HEK293T (cell line): ENCODE data around the gene NRG3.
"Not testable (repeated sequence)": the region's sequence is repeated elsewhere in the genome, so short reads cannot be mapped to it uniquely, and the experiment has no call there.

Experiments
- CTCF ChIA-PET: fragments of 350-600 bp; formaldehyde crosslinking; extraction: SDS; loops from one replicate; lab custom pipeline; 2021; ENCODE audit warnings: antibody characterized with exemption, inconsistent platforms; lab: Yijun Ruan, JAX
- POLR2A ChIA-PET: fragments of 350-600 bp; formaldehyde crosslinking; extraction: SDS; loops from one replicate; lab custom pipeline; 2020; ENCODE audit warnings: antibody characterized with exemption, inconsistent platforms; lab: Yijun Ruan, JAX
- DNase-seq: peaks from one replicate; pipeline ENCODE4 v3.0.0; 2012; ENCODE audit warnings: mixed read lengths; ENCODE audit errors: extremely low spot score
- ARNT ChIP-seq: fragments of 450-650 bp; IDR thresholded peaks from 2 replicates; pipeline ENCODE4 v1.6.1; 2017; ENCODE audit warnings: mild to moderate bottlenecking
- BHLHE40 ChIP-seq: fragments of 450-650 bp; IDR thresholded peaks from 2 replicates; pipeline ENCODE4 v1.6.1; 2016; ENCODE audit warnings: mild to moderate bottlenecking, moderate library complexity, borderline replicate concordance
- CTBP1 ChIP-seq: fragments of 450-650 bp; IDR thresholded peaks from 2 replicates; pipeline ENCODE4 v1.6.1; 2016; ENCODE audit warnings: borderline replicate concordance
- ELF4 ChIP-seq: fragments of 450-650 bp; IDR thresholded peaks from 2 replicates; pipeline ENCODE4 v1.6.1; 2017; ENCODE audit warnings: antibody characterized with exemption
- FOXA1 ChIP-seq: fragments of 450-650 bp; IDR thresholded peaks from 2 replicates; pipeline ENCODE4 v1.6.1; 2016; ENCODE audit warnings: mild to moderate bottlenecking
- FOXK2 ChIP-seq: fragments of 450-650 bp; IDR thresholded peaks from 2 replicates; pipeline ENCODE4 v1.6.1; 2016; ENCODE audit warnings: mild to moderate bottlenecking
- FOXM1 ChIP-seq: fragments of 450-650 bp; IDR thresholded peaks from 2 replicates; pipeline ENCODE4 v1.6.1; 2017; ENCODE audit warnings: mild to moderate bottlenecking, borderline replicate concordance
- HDGF ChIP-seq: fragments of 450-650 bp; IDR thresholded peaks from 2 replicates; pipeline ENCODE4 v1.6.1; 2017; ENCODE audit warnings: antibody characterized with exemption, borderline replicate concordance
- L3MBTL2 ChIP-seq: fragments of 450-650 bp; conservative IDR thresholded peaks from 2 replicates; pipeline ENCODE4 v1.6.1; 2016; ENCODE audit warnings: mild to moderate bottlenecking
- LEF1 ChIP-seq: fragments of 450-650 bp; IDR thresholded peaks from 2 replicates; pipeline ENCODE4 v1.6.1; 2017; ENCODE audit warnings: mild to moderate bottlenecking, borderline replicate concordance
- NFRKB ChIP-seq: fragments of 450-650 bp; IDR thresholded peaks from 2 replicates; pipeline ENCODE4 v1.6.1; 2016; ENCODE audit warnings: mild to moderate bottlenecking, moderate library complexity
- SP1 ChIP-seq: fragments of 450-650 bp; IDR thresholded peaks from 2 replicates; pipeline ENCODE4 v1.6.1; 2017
- SUZ12 ChIP-seq: fragments of 450-650 bp; IDR thresholded peaks from 2 replicates; pipeline ENCODE4 v1.6.1; 2016; ENCODE audit warnings: mild to moderate bottlenecking
- TARDBP ChIP-seq: fragments of 450-650 bp; IDR thresholded peaks from 2 replicates; pipeline ENCODE4 v1.6.1; 2016
- ZNF384 ChIP-seq: fragments of 450-650 bp; IDR thresholded peaks from 2 replicates; pipeline ENCODE4 v1.6.1; 2016
- TF ChIP-seq, protein P1 (sequence below): fragments of 450-650 bp; IDR thresholded peaks from 2 replicates; pipeline ENCODE4 v1.6.1; 2016

NRG3 gene

DNA sequence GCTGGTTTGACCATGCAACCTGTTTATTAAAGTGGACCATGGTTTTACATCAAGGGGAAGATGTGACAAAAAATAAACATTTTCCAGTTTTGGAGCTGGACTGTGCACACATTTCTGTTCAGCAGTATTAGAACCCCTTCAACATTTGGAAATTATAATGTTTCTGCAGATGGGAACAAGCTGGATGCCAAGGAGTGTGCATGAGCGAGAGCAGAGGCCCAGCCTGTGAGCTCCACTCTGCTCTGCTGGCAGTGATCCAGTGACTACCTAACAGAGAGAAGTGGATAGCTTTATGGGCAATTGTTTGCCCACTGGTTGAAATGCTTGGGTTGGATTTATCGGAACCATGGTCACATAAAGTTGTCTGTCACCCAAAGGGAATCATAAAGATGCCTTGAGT lies 456.7 kb downstream of the NRG3 start:
- POLR2A ChIA-PET, result no interaction called here

DNA sequence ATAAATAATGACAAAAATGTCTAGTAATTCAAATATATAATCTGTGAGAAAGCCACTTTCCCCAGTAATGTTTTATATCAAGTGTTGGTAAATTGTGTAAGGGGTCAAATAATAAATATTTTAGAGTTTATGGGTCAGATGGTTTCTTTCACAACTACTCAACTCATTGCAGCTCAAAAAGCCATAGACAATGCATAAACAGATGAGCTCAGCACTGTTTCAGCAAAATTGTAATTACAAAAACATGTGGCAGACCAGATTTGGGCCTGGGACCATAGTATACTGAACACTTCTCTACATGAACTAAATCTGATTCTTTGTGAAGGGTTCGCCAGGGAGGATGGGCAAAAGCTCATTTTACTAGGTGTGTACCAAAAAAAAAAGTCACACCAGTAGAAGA lies 460.8 kb downstream of the NRG3 start:
- POLR2A ChIA-PET, result no interaction called here
- DNase-seq, result no peak
- CTCF ChIA-PET, result no interaction called here
- TF ChIP-seq LEF1, result no peak
- TF ChIP-seq FOXA1, result no peak
- TF ChIP-seq L3MBTL2, result no peak
- TF ChIP-seq TARDBP, result no peak
- TF ChIP-seq SP1, result no peak
- TF ChIP-seq, protein P1, sequence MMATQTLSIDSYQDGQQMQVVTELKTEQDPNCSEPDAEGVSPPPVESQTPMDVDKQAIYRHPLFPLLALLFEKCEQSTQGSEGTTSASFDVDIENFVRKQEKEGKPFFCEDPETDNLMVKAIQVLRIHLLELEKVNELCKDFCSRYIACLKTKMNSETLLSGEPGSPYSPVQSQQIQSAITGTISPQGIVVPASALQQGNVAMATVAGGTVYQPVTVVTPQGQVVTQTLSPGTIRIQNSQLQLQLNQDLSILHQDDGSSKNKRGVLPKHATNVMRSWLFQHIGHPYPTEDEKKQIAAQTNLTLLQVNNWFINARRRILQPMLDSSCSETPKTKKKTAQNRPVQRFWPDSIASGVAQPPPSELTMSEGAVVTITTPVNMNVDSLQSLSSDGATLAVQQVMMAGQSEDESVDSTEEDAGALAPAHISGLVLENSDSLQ, result no peak
- TF ChIP-seq FOXM1, result no peak
- no peak for TF ChIP-seq ZNF384
- TF ChIP-seq ARNT, result no peak
- no peak for TF ChIP-seq CTBP1
- no peak for TF ChIP-seq BHLHE40
- TF ChIP-seq FOXK2, result no peak
- TF ChIP-seq SUZ12, result no peak
- TF ChIP-seq HDGF, result no peak
- no peak for TF ChIP-seq NFRKB
- no peak for TF ChIP-seq ELF4

More for the DNA sequence above, 456.7 kb downstream of the NRG3 start:
- no peak for TF ChIP-seq FOXA1
- TF ChIP-seq ELF4, result no peak
- TF ChIP-seq BHLHE40, result no peak
- TF ChIP-seq, protein P1, result no peak
- CTCF ChIA-PET, result interaction anchor here (0.7 kb wide), 1 partner anchor 10 kb away, joined by 5 read pairs; no protein-coding TSS in a partner anchor
- DNase-seq, result no peak

DNA sequence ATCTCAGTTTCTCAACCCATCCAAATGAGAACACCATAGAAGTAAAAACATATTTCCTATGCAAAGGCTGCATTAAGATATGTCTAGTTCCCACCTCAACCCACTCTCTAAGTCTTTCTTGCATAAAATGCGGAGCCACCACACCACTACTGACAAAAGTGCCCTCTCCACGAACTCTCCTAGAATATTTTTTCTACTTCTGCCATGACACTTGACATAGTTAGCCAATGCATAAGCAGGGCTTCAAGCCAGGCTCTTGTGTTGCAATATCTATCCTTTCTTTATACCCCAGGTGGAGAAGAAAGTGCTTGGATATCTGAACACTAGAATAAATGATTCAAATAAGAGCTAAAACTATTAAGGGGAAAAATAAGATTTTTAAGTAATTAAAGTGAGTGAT lies 465.2 kb downstream of the NRG3 start:
- TF ChIP-seq FOXA1 (no peak), ARNT (no peak)
- DNase-seq, result no peak
- ChIA-PET POLR2A (no interaction called here), CTCF (no interaction called here)

DNA sequence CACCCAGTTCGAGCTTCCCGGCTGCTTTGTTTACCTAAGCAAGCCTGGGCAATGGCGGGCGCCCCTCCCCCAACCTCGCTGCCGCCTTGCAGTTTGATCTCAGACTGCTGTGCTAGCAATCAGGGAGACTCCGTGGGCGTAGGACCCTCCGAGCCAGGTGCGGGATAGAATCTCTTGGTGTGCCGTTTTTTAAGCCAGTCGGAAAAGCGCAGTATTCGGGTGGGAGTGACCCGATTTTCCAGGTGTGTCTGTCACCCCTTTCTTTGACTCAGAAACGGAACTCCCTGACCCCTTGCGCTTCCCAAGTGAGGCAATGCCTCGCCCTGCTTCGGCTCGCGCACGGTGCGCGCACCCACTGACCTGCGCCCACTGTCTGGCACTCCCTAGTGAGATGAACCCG lies 474.6 kb downstream of the NRG3 start:
- DNase-seq, CTCF ChIA-PET, POLR2A ChIA-PET: not testable (repeated sequence)

DNA sequence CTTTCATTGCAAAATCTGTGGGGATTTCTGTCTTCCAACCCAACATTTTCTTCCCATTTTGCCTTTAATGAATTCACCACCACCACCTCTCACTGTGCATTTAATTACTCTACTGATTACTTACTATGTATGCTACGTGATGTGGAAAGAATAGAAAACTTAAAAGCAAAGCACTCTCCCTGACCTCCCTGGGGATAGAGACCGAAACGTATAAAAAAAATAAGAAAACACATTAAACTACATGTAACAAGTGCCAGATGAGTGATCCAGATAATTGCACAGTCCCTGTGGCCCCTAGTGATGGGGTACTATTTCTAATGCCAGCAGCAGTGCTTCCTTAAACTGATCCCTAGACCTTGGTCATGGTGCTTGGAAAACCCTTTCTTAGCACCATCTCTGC lies 478.4 kb downstream of the NRG3 start:
- TF ChIP-seq HDGF, result no peak
- TF ChIP-seq SUZ12, result no peak
- no peak for TF ChIP-seq TARDBP
- TF ChIP-seq CTBP1, result no peak
- no peak for TF ChIP-seq FOXK2
- no peak for TF ChIP-seq L3MBTL2
- no peak for TF ChIP-seq LEF1
- TF ChIP-seq NFRKB, result no peak
- TF ChIP-seq BHLHE40, result no peak
- TF ChIP-seq, protein P1, result no peak
- no peak for TF ChIP-seq ELF4
- TF ChIP-seq ARNT, result no peak
- TF ChIP-seq FOXA1, result no peak
- TF ChIP-seq SP1, result no peak
- no peak for TF ChIP-seq ZNF384
- no peak for TF ChIP-seq FOXM1
- CTCF ChIA-PET, result no interaction called here
- POLR2A ChIA-PET, result no interaction called here
- DNase-seq, result no peak

DNA sequence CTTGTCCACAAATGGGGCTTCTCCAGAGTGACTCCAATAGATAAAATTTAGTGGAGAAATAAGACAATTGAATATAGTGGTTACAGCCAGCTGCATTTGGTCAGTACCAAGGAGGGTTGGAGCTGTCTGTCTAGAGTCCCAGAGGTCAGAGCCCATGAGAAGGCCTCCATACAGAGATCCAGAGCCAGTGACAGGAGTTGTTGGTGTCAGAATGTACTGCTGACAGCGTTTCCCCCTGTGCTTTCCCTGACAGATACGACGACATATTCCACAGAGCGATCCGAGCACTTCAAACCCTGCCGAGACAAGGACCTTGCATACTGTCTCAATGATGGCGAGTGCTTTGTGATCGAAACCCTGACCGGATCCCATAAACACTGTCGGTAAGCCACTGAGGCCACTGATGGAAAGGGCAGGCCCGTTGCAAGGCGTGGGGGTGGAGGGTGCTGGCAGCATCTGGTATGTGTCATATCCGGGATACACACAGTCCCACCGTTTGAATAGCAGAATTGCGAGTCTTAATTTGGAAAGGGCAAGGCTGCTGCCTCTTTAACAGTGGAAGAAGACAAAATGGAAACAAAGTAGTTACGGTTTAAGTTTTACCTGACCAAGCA lies 483.6 kb downstream of the NRG3 start:
- ChIA-PET CTCF (no interaction called here), POLR2A (no interaction called here)
- no peak for TF ChIP-seq FOXK2
- TF ChIP-seq FOXA1, result no peak
- no peak for TF ChIP-seq FOXM1
- no peak for TF ChIP-seq LEF1
- no peak for TF ChIP-seq CTBP1
- TF ChIP-seq TARDBP, result no peak
- TF ChIP-seq, protein P1, result no peak
- no peak for TF ChIP-seq HDGF
- no peak for TF ChIP-seq ARNT
- no peak for TF ChIP-seq ZNF384
- no peak for TF ChIP-seq BHLHE40
- no peak for TF ChIP-seq SP1
- TF ChIP-seq SUZ12, result no peak
- TF ChIP-seq NFRKB, result no peak
- no peak for TF ChIP-seq ELF4
- DNase-seq, result no peak
